Fibroblast of lung (primary cell): Measurements from ENCODE around the gene AZU1. TPM values are rescaled to one million over a fixed set of nuclear protein-coding genes. Genes with fewer than 3 reads are reported as not detected.
"Not testable (repeated sequence)": the region's sequence is repeated elsewhere in the genome, so short reads cannot be mapped to it uniquely, and the experiment has no call there.

ENCODE experiments used
- DNase-seq, 2 donors: peaks; one replicate each; pipeline versions ENCODE4 v3.0.0 to v3.0.0-alpha.2; 2010; ENCODE audit warnings: low read depth in 2 of 2
- H2AFZ ChIP-seq: 2 replicates; pipeline ENCODE4 v1.5.1; 2012; ENCODE audit warnings: low read length, control low read depth, inconsistent platforms
- H3K27ac ChIP-seq: 2 replicates; pipeline ENCODE4 v1.5.1; 2011; ENCODE audit warnings: low read length, control low read depth; ENCODE audit not compliant: insufficient read depth
- H3K27me3 ChIP-seq: 2 replicates; pipeline ENCODE4 v1.5.1; 2011; ENCODE audit warnings: mild to moderate bottlenecking, low read length; ENCODE audit not compliant: control insufficient read depth, insufficient read depth
- H3K36me3 ChIP-seq: 2 replicates; pipeline ENCODE4 v1.5.1; 2011; ENCODE audit warnings: low read length; ENCODE audit not compliant: control insufficient read depth, insufficient read depth
- H3K4me1 ChIP-seq: 2 replicates; pipeline ENCODE4 v1.5.1; 2011; ENCODE audit warnings: low read length; ENCODE audit not compliant: control insufficient read depth, insufficient read depth; ENCODE audit errors: extremely low read depth
- H3K4me2 ChIP-seq: 2 replicates; pipeline ENCODE4 v1.5.1; 2011; ENCODE audit warnings: low read length, control low read depth; ENCODE audit not compliant: insufficient read depth; ENCODE audit errors: extremely low read depth
- H3K4me3 ChIP-seq, 4 experiments: fragments of 200-600 bp in 1 of 4; sonication (generic) in 1 of 4; replicated peaks in 1 of 4; 2 replicates each; pipeline ENCODE4 v1.5.1; 2011 to 2016; ENCODE audit warnings: low read length in 4 of 4, low read depth in 3 of 4, mild to moderate bottlenecking in 3 of 4, control low read depth in 2 of 4, inconsistent platforms in 1 of 4, mixed read lengths in 1 of 4; ENCODE audit not compliant: insufficient read depth in 1 of 4; ENCODE audit errors: control extremely low read depth in 1 of 4
- H3K79me2 ChIP-seq: 2 replicates; pipeline ENCODE4 v1.5.1; 2012; ENCODE audit warnings: mild to moderate bottlenecking, low read length, inconsistent platforms; ENCODE audit not compliant: control insufficient read depth, insufficient read depth
- H3K9ac ChIP-seq: 2 replicates; pipeline ENCODE4 v1.5.1; 2011; ENCODE audit warnings: mild to moderate bottlenecking, low read length, control low read depth; ENCODE audit not compliant: insufficient read depth
- H3K9me3 ChIP-seq: 2 replicates; pipeline ENCODE4 v1.5.1; 2012; ENCODE audit warnings: low read depth, low read length; ENCODE audit not compliant: control insufficient read depth, insufficient read depth
- H4K20me1 ChIP-seq: 2 replicates; pipeline ENCODE4 v1.5.1; 2011; ENCODE audit warnings: low read length; ENCODE audit not compliant: control insufficient read depth, insufficient read depth; ENCODE audit errors: extremely low read depth
- EZH2 ChIP-seq: IDR thresholded peaks from 2 replicates; pipeline ENCODE4 v1.5.1; 2012; ENCODE audit warnings: low read length, control low read depth, mild to moderate bottlenecking; ENCODE audit errors: missing control alignments
- polyA plus RNA-seq, 2 donors: library from polyadenylated mRNA; depleted of rRNA in 1 of 2; stranded (reverse) in 1 of 2; unstranded in 1 of 2; fragments of >200 nt; gene quantifications; 2 replicates each; pipeline ENCODE4 v1.2.1, GENCODE V29; 2011 to 2012; ENCODE audit warnings: missing spikeins in 1 of 2
- total RNA-seq: library from RNA; depleted of rRNA; stranded (reverse); fragments of >200 nt; gene quantifications from 2 replicates; pipeline ENCODE4 v1.2.1, GENCODE V29; 2014
- TF ChIP-seq, protein P1 (sequence below), 2 donors: IDR thresholded peaks in 1 of 2; conservative IDR thresholded peaks in 1 of 2; 1 replicate in 1 of 2; 2 replicates in 1 of 2; pipeline ENCODE4 v1.5.1; 2011 to 2012; ENCODE audit warnings: low read length in 2 of 2, control low read depth in 1 of 2, inconsistent platforms in 1 of 2, low read depth in 1 of 2, mild to moderate bottlenecking in 1 of 2

AZU1 gene
- total and polyA plus RNA-seq, 2 donors (not counting 1 experiment from before 2014, with no cell fraction given) = 0.17 TPM; not detected in 1

DNA sequence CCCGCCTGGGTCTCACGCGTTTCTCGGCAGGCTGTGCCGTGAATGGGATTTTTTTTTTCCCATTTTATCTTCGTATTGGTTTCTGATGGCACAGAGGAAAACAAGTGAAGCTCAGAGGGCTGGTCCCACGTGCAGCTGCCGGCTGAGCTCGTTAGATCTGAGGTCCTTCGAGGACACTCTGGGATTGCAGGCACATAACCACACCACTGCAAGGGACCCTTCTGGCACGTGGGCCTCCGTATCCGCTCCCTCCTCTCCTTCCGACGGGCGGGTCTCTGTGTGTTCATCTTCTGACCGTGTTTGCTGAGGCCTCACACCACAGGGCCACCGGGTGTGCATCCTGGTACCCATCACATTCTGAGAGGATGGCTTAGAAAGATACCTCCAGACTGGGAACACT lies 48.5 kb downstream of the AZU1 start:
- TF ChIP-seq, protein P1, sequence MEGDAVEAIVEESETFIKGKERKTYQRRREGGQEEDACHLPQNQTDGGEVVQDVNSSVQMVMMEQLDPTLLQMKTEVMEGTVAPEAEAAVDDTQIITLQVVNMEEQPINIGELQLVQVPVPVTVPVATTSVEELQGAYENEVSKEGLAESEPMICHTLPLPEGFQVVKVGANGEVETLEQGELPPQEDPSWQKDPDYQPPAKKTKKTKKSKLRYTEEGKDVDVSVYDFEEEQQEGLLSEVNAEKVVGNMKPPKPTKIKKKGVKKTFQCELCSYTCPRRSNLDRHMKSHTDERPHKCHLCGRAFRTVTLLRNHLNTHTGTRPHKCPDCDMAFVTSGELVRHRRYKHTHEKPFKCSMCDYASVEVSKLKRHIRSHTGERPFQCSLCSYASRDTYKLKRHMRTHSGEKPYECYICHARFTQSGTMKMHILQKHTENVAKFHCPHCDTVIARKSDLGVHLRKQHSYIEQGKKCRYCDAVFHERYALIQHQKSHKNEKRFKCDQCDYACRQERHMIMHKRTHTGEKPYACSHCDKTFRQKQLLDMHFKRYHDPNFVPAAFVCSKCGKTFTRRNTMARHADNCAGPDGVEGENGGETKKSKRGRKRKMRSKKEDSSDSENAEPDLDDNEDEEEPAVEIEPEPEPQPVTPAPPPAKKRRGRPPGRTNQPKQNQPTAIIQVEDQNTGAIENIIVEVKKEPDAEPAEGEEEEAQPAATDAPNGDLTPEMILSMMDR (conservative IDR thresholded peaks at IDR 0.05 in 1 of 2, IDR thresholded peaks at IDR 0.05 in 1 of 2; ENCODE audit: low read depth in 1 of 2, low read length in 2 of 2) = no peak
- no peak for TF ChIP-seq EZH2
- DNase-seq = no peak
- H3K79me2 ChIP-seq = no peaks in the 10 kb centered on the region
- no peak overlapping the region for H3K4me2 ChIP-seq
- no peaks in the 10 kb centered on the region for H3K4me1 ChIP-seq
- no peak overlapping the region for H2AFZ ChIP-seq
- no peak overlapping the region for H3K27ac ChIP-seq
- no peak overlapping the region for H3K4me3 ChIP-seq
- no peaks in the 10 kb centered on the region for H3K9me3 ChIP-seq
- H4K20me1 ChIP-seq = no peaks in the 10 kb centered on the region
- no peak overlapping the region for H3K9ac ChIP-seq
- peaks cover 26% of the 10 kb centered on the region for H3K36me3 ChIP-seq
- no peaks in the 10 kb centered on the region for H3K27me3 ChIP-seq

DNA sequence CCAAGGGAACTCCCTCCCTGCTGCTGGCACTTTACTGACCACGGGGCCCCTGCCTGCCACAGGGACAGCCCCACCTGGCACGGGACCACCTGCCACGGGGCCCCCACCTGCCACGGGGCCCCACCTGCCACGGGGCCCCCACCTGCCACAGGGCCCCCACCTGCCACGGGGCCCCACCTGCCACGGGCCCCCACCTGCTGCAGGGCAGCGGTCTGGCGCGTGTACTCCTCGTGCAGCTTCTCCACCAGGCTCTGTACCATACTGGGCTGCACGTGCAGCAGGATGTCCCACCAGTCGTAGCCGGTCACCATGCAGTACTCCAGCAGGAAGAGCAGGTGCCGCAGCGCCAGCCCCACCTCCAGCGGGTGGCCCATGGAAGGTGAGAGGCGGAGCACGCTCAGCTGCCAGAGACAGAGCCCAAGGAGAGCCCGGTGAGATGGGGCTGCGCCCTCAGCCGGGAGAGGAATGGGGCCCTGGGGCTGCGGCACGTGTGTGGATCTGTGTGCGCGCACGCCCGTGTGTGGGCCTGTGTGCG lies 49.2 kb downstream of the AZU1 start:
- Histone ChIP-seq H3K4me2 (no peak overlapping the region), H3K36me3 (peaks cover 32% of the 10 kb centered on the region), H3K4me3 (no peak overlapping the region)

DNA sequence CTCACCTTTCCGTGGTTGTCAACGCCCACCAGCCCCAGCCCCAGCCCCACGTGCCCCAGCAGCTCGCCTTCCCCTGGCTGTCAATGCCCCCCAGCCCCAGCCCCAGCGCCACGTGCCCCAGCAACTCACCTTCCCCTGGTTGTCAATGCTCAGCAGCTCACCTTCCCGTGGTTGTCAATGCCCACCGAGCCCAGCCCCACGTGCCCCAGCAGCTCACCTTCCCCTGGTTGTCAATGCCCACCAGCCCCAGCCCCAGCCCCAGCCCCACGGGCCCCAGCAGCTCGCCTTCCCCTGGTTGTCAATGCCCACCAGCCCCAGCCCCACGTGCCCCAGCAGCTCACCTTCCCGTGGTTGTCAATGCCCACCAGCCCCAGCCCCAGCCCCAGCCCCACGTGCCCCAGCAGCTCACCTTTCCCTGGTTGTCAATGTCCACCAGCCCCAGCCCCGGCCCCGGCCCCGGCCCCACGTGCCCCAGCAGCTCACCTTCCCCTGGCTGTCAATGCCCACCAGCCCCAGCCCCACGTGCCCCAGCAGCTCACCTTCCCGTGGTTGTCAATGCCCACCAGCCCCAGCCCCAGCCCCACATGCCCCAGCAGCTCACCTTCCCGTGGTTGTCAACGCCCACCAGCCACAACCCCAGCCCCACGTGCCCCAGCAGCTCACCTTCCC lies 50.5 kb downstream of the AZU1 start:
- not testable (repeated sequence) for H3K4me2 ChIP-seq, H4K20me1 ChIP-seq, H3K4me1 ChIP-seq, H3K4me3 ChIP-seq, H3K79me2 ChIP-seq, H2AFZ ChIP-seq, H3K9ac ChIP-seq, H3K9me3 ChIP-seq, DNase-seq, H3K27me3 ChIP-seq, H3K27ac ChIP-seq
- peaks cover 42% of the 10 kb centered on the region for H3K36me3 ChIP-seq

More for the DNA sequence above, 49.2 kb downstream of the AZU1 start:
- Histone ChIP-seq H3K4me1 (no peaks in the 10 kb centered on the region), H3K27ac (no peak overlapping the region), H3K79me2 (no peaks in the 10 kb centered on the region), H3K27me3 (no peaks in the 10 kb centered on the region), H2AFZ (no peak overlapping the region), H3K9ac (no peak overlapping the region), H3K9me3 (no peaks in the 10 kb centered on the region), H4K20me1 (no peaks in the 10 kb centered on the region)
- TF ChIP-seq EZH2 = no peak
- TF ChIP-seq, protein P1 (conservative IDR thresholded peaks at IDR 0.05 in 1 of 2, IDR thresholded peaks at IDR 0.05 in 1 of 2; ENCODE audit: low read depth in 1 of 2, low read length in 2 of 2) = no peak
- no peak for DNase-seq

DNA sequence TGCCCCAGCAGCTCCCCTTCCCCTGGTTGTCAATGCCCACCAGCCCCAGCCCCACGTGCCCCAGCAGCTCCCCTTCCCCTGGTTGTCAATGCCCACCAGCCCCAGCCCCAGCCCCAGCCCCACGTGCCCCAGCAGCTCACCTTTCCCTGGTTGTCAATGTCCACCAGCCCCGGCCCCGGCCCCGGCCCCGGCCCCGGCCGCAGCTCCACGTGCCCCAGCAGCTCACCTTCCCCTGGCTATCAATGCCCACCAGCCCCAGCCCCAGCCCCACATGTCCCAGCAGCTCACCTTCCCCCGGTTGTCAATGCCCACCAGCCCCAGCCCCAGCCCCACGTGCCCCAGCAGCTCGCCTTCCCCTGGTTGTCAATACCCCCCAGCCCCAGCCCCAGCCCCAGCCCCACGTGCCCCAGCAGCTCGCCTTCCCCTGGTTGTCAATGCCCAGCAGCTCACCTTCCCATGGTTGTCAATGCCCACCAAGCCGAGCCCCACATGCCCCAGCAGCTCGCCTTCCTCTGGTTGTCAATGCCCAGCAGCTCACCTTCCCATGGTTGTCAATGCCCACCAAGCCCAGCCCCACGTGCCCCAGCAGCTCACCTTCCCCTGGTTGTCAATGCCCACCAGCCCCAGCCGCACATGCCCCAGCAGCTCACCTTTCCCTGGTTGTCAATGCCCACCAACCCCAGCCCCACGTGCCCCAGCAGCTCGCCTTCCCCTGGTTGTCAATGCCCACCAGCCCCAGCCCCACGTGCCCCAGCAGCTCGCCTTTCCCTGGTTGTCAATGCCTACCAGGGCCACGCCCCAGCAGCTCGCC lies 51.3 kb downstream of the AZU1 start:
- not testable (repeated sequence) for H3K79me2 ChIP-seq, H2AFZ ChIP-seq, H3K4me2 ChIP-seq, H3K27me3 ChIP-seq, H3K4me3 ChIP-seq, H3K9ac ChIP-seq, DNase-seq, H3K4me1 ChIP-seq, H4K20me1 ChIP-seq, H3K9me3 ChIP-seq, H3K27ac ChIP-seq
- peaks cover 42% of the 10 kb centered on the region for H3K36me3 ChIP-seq
